ENCODE data around the gene POLR2B.

Gene POLR2B

DNA sequence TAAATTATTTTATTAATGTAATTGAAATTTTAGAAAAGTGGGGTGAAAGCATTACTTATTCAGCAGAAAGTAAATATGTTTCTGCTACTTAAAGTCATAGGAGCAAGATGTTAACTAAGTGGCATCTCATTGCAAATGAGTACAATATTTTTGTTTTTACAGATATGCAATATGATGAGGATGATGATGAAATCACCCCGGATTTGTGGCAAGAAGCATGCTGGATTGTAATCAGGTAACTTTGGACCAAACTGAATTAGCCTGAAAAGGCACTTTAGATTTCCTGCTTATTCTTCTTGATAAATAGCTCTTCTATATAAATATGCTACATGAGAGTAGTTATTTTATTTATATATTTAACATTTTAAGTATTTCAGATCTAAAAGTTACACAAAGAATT lies 7.5 kb downstream of the POLR2B start:
- Histone ChIP-seq H4K20me1 (ENCODE audit: insufficient read depth, low read length) (peaks cover 24% of the 10 kb centered on the region), H3K9me2 (replicated peaks; ENCODE audit: insufficient read depth, low read length) (no peaks in the 10 kb centered on the region), H3K9me3 (replicated peaks; ENCODE audit: insufficient read depth, low read length) (no peaks in the 10 kb centered on the region), H3F3A (ENCODE audit: insufficient read depth, low read length) (no peaks in the 10 kb centered on the region), H3K9ac (ENCODE audit: low read length) (no peak overlapping the region), H2AFZ (ENCODE audit: low read length) (no peak overlapping the region), H3K4me2 (ENCODE audit: low read depth, low read length) (no peak overlapping the region), H3K79me2 (ENCODE audit: low read length) (peaks cover 98% of the 10 kb centered on the region), H3K27me3 (replicated peaks; ENCODE audit: insufficient read depth, low read length) (no peaks in the 10 kb centered on the region), H3K4me1 (ENCODE audit: low read length) (peaks cover 18% of the 10 kb centered on the region), H3K36me3 (replicated peaks; ENCODE audit: insufficient read depth, low read length) (peaks cover 44% of the 10 kb centered on the region), H3K4me3 (ENCODE audit: low read length) (no peak overlapping the region), H3K27ac (ENCODE audit: low read length) (no peak overlapping the region)
- no peak for TF ChIP-seq CTCF (IDR thresholded peaks at IDR 0.05; ENCODE audit: low read length)
- no peak for TF ChIP-seq EZH2phosphoT487 (IDR thresholded peaks at IDR 0.05; ENCODE audit: low read length)
- TF ChIP-seq EZH2 (optimal IDR thresholded peaks at IDR 0.05; ENCODE audit: low read depth, low read length): no peak
- no peak for DNase-seq

DNA sequence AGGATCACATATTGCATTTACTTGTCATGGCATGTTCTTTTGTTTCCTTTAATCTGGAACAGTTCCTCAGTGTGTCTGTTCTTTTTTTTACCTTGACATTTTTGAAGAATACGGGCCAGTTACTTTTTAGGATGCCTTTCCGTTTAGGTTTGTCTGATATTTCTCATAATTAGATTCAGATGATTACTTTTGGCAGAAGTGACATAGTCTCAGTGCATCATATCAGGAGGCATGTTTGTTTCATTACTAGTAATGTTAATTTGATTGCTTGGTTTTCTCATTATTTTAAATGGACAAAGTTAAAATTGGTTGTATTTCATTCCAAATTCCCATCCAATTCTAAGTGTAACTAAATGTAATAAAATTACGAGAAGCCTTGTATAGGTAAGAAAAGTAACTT lies 8.3 kb downstream of the POLR2B start:
- H3K9ac ChIP-seq (ENCODE audit: low read length): no peak overlapping the region
- no peak for DNase-seq
- no peak overlapping the region for H3K4me2 ChIP-seq (ENCODE audit: low read depth, low read length)
- no peak overlapping the region for H2AFZ ChIP-seq (ENCODE audit: low read length)
- no peak overlapping the region for H3K4me3 ChIP-seq (ENCODE audit: low read length)
- peaks cover 17% of the 10 kb centered on the region for H4K20me1 ChIP-seq (ENCODE audit: insufficient read depth, low read length)
- H3K36me3 ChIP-seq (replicated peaks; ENCODE audit: insufficient read depth, low read length): peaks cover 49% of the 10 kb centered on the region
- H3K9me3 ChIP-seq (replicated peaks; ENCODE audit: insufficient read depth, low read length): no peaks in the 10 kb centered on the region
- peaks cover 10% of the 10 kb centered on the region for H3K4me1 ChIP-seq (ENCODE audit: low read length)
- peaks cover 98% of the 10 kb centered on the region for H3K79me2 ChIP-seq (ENCODE audit: low read length)
- no peak overlapping the region for H3K27ac ChIP-seq (ENCODE audit: low read length)
- H3F3A ChIP-seq (ENCODE audit: insufficient read depth, low read length): no peaks in the 10 kb centered on the region
- no peaks in the 10 kb centered on the region for H3K27me3 ChIP-seq (replicated peaks; ENCODE audit: insufficient read depth, low read length)
- H3K9me2 ChIP-seq (replicated peaks; ENCODE audit: insufficient read depth, low read length): no peaks in the 10 kb centered on the region
- no peak for TF ChIP-seq EZH2 (optimal IDR thresholded peaks at IDR 0.05; ENCODE audit: low read depth, low read length)
- no peak for TF ChIP-seq EZH2phosphoT487 (IDR thresholded peaks at IDR 0.05; ENCODE audit: low read length)

GRCh38 chr4:56990109-56990905 lies 11.6 kb downstream of the POLR2B start:
- Histone ChIP-seq H3K36me3 (replicated peaks; ENCODE audit: insufficient read depth, low read length) (peaks cover 60% of the 10 kb centered on the region), H3K79me2 (ENCODE audit: low read length) (peaks cover 94% of the 10 kb centered on the region), H4K20me1 (ENCODE audit: insufficient read depth, low read length) (peaks cover 6% of the 10 kb centered on the region)

More at GRCh38 chr4:56990109-56990905, 11.6 kb downstream of the POLR2B start:
- no peak for TF ChIP-seq CTCF (IDR thresholded peaks at IDR 0.05; ENCODE audit: low read length)
- TF ChIP-seq EZH2 (optimal IDR thresholded peaks at IDR 0.05; ENCODE audit: low read depth, low read length): no peak
- TF ChIP-seq EZH2phosphoT487 (IDR thresholded peaks at IDR 0.05; ENCODE audit: low read length): no peak
- H3F3A ChIP-seq (ENCODE audit: insufficient read depth, low read length): no peaks in the 10 kb centered on the region
- no peaks in the 10 kb centered on the region for H3K4me1 ChIP-seq (ENCODE audit: low read length)
- H3K9ac ChIP-seq (ENCODE audit: low read length): no peak overlapping the region
- no peak overlapping the region for H3K4me3 ChIP-seq (ENCODE audit: low read length)
- H3K27me3 ChIP-seq (replicated peaks; ENCODE audit: insufficient read depth, low read length): no peaks in the 10 kb centered on the region
- DNase-seq: no peak
- no peaks in the 10 kb centered on the region for H3K9me3 ChIP-seq (replicated peaks; ENCODE audit: insufficient read depth, low read length)
- H3K27ac ChIP-seq (ENCODE audit: low read length): no peak overlapping the region
- no peak overlapping the region for H3K4me2 ChIP-seq (ENCODE audit: low read depth, low read length)
- H3K9me2 ChIP-seq (replicated peaks; ENCODE audit: insufficient read depth, low read length): no peaks in the 10 kb centered on the region
- no peak overlapping the region for H2AFZ ChIP-seq (ENCODE audit: low read length)
